Natural killer cell treated with Interleukin-12 subunit alpha and Interleukin-12 subunit beta and Interleukin-15 and Interleukin-18, amount 100 ng/mL, for 72 hours (primary cell): ENCODE results near the gene STOML2. TPM values are rescaled to one million over a fixed set of nuclear protein-coding genes. Genes with fewer than 3 reads are reported as not detected.
"Not testable (repeated sequence)": the region's sequence is repeated elsewhere in the genome, so short reads cannot be mapped to it uniquely, and the experiment has no call there.

Source experiments
- ATAC-seq, 2 donors: fragments of 150-1000 bp; cut with Tn5 transposase in 1 of 2; sonication (Bioruptor Pico), chemical (Tn5 transposase) in 1 of 2; 2 replicates each; pipeline ENCODE4 v1.10.0; 2021
- DNase-seq: peaks from one replicate; pipeline ENCODE4 v3.0.0; 2022; ENCODE audit warnings: low spot score
- H3K27ac Mint-ChIP-seq, 2 donors: 1 replicate in 1 of 2; 2 replicates in 1 of 2; pipeline ENCODE4 v1.8.0; 2022; ENCODE audit warnings: mixed read lengths in 2 of 2, mild to moderate bottlenecking in 1 of 2, moderate library complexity in 1 of 2
- H3K27me3 Mint-ChIP-seq, 2 donors: 1 replicate in 1 of 2; 2 replicates in 1 of 2; pipeline ENCODE4 v1.8.0; 2022; ENCODE audit warnings: mixed read lengths in 2 of 2
- H3K36me3 Mint-ChIP-seq: one replicate; pipeline ENCODE4 v1.8.0; 2022; ENCODE audit warnings: mixed read lengths
- H3K4me1 Mint-ChIP-seq, 2 donors: 1 replicate in 1 of 2; 2 replicates in 1 of 2; pipeline ENCODE4 v1.8.0; 2022; ENCODE audit warnings: low read depth in 2 of 2, mixed read lengths in 2 of 2, mild to moderate bottlenecking in 1 of 2
- H3K4me3 Mint-ChIP-seq: one replicate; pipeline ENCODE4 v1.8.0; 2022; ENCODE audit warnings: mixed read lengths
- H3K9me3 Mint-ChIP-seq: 2 replicates; pipeline ENCODE4 v1.8.0; 2022; ENCODE audit warnings: mixed read lengths
- total RNA-seq, 2 donors: library from RNA; stranded (reverse); gene quantifications; one replicate each; pipeline ENCODE4 v1.2.3, GENCODE V29; 2022

The STOML2 gene
- total RNA-seq = 100 to 1,000 TPM; 138 to 201 TPM

GRCh38 chr9:35102769-35103659, at the start of gene STOML2:
Gene STOML2, minus strand, starts transcription at chr9:35103131. Its CDS starts 37 bp downstream, at chr9:35103094.
- Mint-ChIP-seq H3K27me3 (no peaks in the 10 kb centered on the region), H3K27ac (peak within 1 kb of the TSS; percentile 79 to 93), H3K4me3 (peak within 1 kb of the TSS; percentile 86), H3K36me3 (peaks cover 13% of the 10 kb centered on the region), H3K9me3 (no peaks in the 10 kb centered on the region), H3K4me1 (peaks cover 27 to 34% of the 10 kb centered on the region in 2 donors)
- DNase-seq (peak; percentile 94), ATAC-seq (peak; percentile 97 to 98)

- not testable (repeated sequence) for H3K4me1 Mint-ChIP-seq, ATAC-seq, DNase-seq, H3K27ac Mint-ChIP-seq, H3K27me3 Mint-ChIP-seq, H3K4me3 Mint-ChIP-seq
- Mint-ChIP-seq H3K9me3 (peaks cover 21% of the 10 kb centered on the region), H3K36me3 (peaks cover 28% of the 10 kb centered on the region)
Measured at GRCh38 chr9:35147941-35148563, 45.1 kb upstream of the STOML2 start.

DNA sequence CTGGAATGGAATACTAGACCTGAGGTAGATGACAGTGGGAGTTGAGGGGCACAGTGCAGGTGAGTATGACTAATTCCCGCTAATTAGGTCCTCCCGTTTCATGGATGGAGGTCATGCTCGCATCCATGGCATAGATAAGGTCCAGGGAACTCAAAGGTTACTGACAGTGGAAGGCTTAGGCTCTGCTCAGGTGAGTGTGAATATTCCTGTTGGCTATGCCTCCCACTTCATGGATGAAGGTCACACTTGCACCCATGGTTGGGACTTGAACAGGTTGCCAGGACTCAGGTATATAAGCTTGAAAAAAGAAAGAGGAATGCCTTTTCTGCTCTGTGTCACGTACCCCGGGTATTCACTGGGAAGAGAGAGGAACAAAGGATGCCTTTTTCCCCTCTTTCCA, 39.1 kb upstream of the STOML2 start:
- no peaks in the 10 kb centered on the region for H3K9me3 Mint-ChIP-seq
- H3K4me3 Mint-ChIP-seq = no peak overlapping the region
- peaks cover 0 to 3% of the 10 kb centered on the region in 2 donors for H3K27me3 Mint-ChIP-seq
- peaks cover 10% of the 10 kb centered on the region for H3K36me3 Mint-ChIP-seq
- ATAC-seq (no peak), DNase-seq (no peak)
- H3K27ac Mint-ChIP-seq = no peak overlapping the region
- H3K4me1 Mint-ChIP-seq = no peaks in the 10 kb centered on the region

DNA sequence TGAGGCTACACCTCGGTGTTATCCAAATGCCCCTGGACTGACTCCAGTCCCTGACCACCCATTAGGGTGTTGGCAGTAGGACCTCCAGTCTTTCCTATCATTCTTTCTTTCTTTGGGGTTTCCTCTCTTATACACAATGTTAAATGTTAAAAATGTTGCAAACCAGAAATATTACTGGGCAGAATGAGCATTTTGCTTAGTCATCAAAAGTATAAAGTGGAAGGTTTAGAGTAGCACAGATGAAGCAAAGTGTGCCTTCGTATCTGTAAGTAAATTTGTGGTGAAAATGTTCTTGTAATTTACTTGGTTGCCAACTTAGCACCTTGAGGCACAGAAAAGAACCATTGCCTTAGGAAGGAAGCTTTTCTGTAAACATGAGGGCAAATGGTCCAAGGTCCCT, 37.2 kb upstream of the STOML2 start:
- H3K9me3 Mint-ChIP-seq = no peaks in the 10 kb centered on the region
- H3K4me1 Mint-ChIP-seq = no peaks in the 10 kb centered on the region
- H3K36me3 Mint-ChIP-seq = peaks cover 10% of the 10 kb centered on the region
- H3K27me3 Mint-ChIP-seq = peaks cover 0 to 3% of the 10 kb centered on the region in 2 donors
- no peak for DNase-seq
- H3K4me3 Mint-ChIP-seq = no peak overlapping the region
- no peak for ATAC-seq
- H3K27ac Mint-ChIP-seq = peak overlapping the region in 1 of 2 donors; percentile 51

DNA sequence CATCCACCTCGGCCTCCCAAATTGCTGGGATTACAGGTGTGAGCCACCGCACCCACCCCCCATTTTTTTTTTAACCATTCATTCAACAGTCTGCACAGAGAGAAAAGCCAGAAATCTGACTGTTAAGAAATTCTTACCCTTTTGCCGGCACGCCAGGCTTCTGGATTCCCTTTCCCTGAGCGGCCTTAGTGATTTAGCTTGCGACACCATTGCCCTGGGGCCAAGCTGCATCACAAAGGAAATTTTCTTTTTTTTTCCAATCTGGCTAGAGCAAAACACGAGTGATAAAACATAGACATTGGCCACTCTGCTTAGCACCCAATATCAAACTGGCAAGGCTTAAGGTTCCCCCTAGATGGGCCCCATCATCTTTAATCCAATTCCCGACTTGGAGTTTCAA, 33.9 kb upstream of the STOML2 start:
- Mint-ChIP-seq H3K4me3 (no peak overlapping the region), H3K9me3 (no peaks in the 10 kb centered on the region), H3K27ac (no peak overlapping the region), H3K27me3 (peaks cover 7 to 9% of the 10 kb centered on the region in 2 donors), H3K36me3 (peaks cover 5% of the 10 kb centered on the region), H3K4me1 (no peaks in the 10 kb centered on the region)
- DNase-seq (no peak), ATAC-seq (no peak)

DNA sequence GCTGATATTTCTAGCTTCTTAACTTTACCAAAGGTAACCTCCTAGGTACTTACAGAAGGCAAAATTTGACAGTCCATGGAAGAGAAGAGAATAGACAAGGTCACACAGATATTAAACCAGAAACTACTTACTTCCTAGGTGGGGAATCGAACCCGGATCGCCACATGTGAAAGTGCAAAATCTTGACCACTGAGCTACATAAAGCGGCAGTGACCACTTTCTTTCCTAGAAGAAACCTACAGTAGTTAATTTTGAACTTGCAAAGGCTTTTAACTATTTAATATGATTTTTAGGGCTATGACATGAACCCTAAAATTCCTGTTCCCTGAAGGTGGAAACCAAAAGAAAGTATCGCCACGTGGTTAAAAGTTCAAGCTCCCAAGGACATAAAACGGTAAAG, 33.1 kb upstream of the STOML2 start:
- peaks cover 5% of the 10 kb centered on the region for H3K36me3 Mint-ChIP-seq
- H3K27me3 Mint-ChIP-seq = peaks cover 7 to 9% of the 10 kb centered on the region in 2 donors
- H3K9me3 Mint-ChIP-seq = no peaks in the 10 kb centered on the region
- DNase-seq (no peak), ATAC-seq (no peak)
- H3K4me1 Mint-ChIP-seq = no peaks in the 10 kb centered on the region
- H3K27ac Mint-ChIP-seq = no peak overlapping the region
- H3K4me3 Mint-ChIP-seq = no peak overlapping the region

DNA sequence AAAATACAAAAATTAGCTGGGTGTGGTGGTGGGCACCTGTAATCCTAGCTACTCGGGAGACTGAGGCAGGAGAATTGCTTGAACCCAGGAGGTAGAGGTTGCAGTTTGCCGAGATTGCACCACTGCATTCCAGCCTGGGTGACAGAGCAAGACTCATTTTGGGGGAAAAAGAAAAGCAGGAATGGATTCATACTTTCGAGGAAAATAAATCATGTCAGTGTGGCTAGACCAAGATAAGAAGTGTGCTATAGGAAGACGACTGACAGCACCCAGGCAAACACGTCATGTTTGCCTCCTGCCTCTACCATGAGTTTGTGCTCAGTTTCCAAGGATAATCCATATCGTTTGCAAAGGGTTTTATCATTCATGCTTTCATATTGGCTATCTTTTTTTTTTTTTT, 32.0 kb upstream of the STOML2 start:
- no peaks in the 10 kb centered on the region for H3K4me1 Mint-ChIP-seq

GRCh38 chr9:35116898-35117551, 14.1 kb upstream of the STOML2 start:
- no peaks in the 10 kb centered on the region for H3K27me3 Mint-ChIP-seq
- peak overlapping the region; percentile 95 for H3K4me3 Mint-ChIP-seq
- no peaks in the 10 kb centered on the region for H3K9me3 Mint-ChIP-seq
- peaks cover 40 to 42% of the 10 kb centered on the region in 2 donors for H3K4me1 Mint-ChIP-seq
- H3K27ac Mint-ChIP-seq = peak overlapping the region; percentile 94 to 97
- no peaks in the 10 kb centered on the region for H3K36me3 Mint-ChIP-seq
- DNase-seq (peak; percentile 87), ATAC-seq (peak; percentile 76 to 79)

More for the DNA sequence above, 32.0 kb upstream of the STOML2 start:
- Mint-ChIP-seq H3K36me3 (no peaks in the 10 kb centered on the region), H3K27me3 (peaks cover 7 to 10% of the 10 kb centered on the region in 2 donors), H3K4me3 (no peak overlapping the region), H3K27ac (no peak overlapping the region), H3K9me3 (no peaks in the 10 kb centered on the region)
- no peak for ATAC-seq
- DNase-seq = no peak

DNA sequence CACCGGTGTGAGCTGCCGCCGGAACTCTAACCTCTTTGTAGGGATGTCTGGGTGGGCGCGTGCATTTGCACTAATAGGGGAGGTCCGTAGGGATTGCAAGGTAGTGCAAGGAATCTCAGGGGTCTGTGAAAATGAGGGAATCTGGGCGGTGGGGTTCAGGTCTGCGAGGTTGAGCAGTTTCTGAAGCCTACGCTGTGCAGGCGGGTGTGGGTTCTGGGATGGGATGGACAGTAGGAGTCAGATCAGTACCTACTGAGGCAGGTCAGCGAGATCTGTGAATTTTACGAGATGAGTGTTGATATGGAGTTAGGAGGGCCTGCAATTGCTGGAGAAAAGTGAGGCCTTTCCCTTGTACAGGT, 13.6 kb upstream of the STOML2 start:
- H3K9me3 Mint-ChIP-seq = no peaks in the 10 kb centered on the region
- H3K4me1 Mint-ChIP-seq = peaks cover 44 to 47% of the 10 kb centered on the region in 2 donors

GRCh38 chr9:35115680-35116538, 13.0 kb upstream of the STOML2 start, which contains the start of gene ATOSB:
Gene ATOSB, minus strand, starts transcription at chr9:35115862. Its CDS starts 7,588 bp downstream, at chr9:35108274.
- DNase-seq = peak; percentile 96
- Mint-ChIP-seq H3K9me3 (no peaks in the 10 kb centered on the region), H3K27me3 (no peaks in the 10 kb centered on the region), H3K36me3 (no peaks in the 10 kb centered on the region), H3K4me1 (peaks cover 45 to 49% of the 10 kb centered on the region in 2 donors), H3K4me3 (peak within 1 kb of the TSS; percentile 95), H3K27ac (peak within 1 kb of the TSS; percentile 94 to 97)
- ATAC-seq = peak; percentile 80 to 84

More for the DNA sequence above, 13.6 kb upstream of the STOML2 start:
- ATAC-seq (peak in 1 of 2 donors; percentile 0), DNase-seq (no peak)
- Mint-ChIP-seq H3K27me3 (no peaks in the 10 kb centered on the region), H3K36me3 (no peaks in the 10 kb centered on the region), H3K27ac (peak overlapping the region; percentile 94 to 97), H3K4me3 (peak overlapping the region; percentile 95)

DNA sequence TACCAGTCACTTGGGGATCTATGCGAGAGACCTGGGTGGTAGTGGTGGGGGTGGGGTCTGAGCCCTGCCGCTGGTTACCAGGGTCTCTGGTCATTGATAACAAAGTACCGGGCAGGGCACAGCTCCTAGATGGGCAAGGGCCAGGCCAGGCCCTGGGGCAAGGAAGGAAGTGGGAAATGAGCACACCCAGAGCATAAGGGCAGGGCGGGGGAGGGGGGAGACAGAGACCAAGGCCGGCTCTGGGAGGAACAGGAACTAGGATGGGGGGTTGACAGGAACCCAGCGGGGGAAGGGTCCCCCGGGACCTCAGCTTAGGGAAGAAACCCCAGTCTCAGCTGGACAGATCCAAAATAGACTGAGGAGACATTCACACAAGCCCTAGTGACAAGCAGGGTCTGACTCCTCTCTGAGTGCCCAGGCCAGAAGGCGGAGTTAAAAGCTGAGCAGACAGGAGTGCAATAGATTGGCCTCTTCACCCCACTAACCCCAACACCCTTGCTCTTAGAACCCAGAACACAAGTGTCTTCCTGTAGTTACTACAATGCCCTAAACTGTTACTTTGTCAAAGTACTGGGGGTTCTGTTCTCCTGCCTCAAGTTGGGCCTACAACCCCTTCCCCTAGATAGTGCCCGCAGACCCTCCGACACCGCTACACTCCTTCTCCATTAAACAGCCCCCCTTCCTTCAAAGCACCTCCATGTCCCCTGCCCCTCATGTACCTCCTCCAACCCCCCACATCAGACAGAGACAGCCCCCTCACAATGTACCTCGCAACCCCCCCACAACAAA, 12.1 kb upstream of the STOML2 start:
- Mint-ChIP-seq H3K27ac (peak overlapping the region; percentile 94 to 97), H3K36me3 (no peaks in the 10 kb centered on the region), H3K9me3 (no peaks in the 10 kb centered on the region), H3K4me3 (peak overlapping the region; percentile 95), H3K4me1 (peaks cover 52 to 58% of the 10 kb centered on the region in 2 donors), H3K27me3 (no peaks in the 10 kb centered on the region)
- DNase-seq (no peak), ATAC-seq (no peak)

DNA sequence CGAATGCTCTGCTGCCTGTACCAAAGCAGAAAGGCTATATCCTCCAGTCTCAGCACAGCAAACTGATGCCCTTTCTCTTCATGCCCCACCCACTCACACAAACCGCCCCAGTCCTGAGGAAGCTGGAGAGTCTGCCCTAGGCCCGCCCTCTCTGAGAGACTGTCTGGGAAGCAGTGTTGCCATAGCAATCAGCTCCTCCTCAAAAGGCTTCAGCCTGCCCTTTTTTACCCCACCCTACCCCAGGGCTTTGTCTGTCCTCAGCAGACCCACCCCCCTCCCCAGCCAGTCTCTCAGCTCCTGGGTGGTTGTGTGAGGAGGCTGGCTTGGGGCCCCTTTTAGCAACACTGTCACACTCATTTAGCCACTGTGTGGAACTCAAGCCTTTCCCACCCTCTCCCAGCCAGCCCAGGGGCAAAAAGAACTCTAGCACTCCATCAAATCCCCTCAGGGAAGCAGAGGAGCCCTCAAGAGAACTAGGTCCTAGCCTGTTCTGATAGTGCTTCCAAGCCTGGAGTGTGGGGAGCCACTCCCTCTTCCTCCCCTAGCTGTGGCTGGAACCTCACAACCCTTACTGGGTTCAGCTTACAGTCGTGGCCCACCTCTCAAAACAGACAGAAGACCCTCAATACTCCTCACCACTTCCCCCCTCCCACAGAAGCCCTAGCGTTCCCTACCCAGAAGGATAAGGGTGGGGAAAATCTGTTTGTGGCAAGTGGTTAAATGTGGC, 11.3 kb upstream of the STOML2 start:
- Mint-ChIP-seq H3K4me3 (peak overlapping the region; percentile 95), H3K27ac (peak overlapping the region; percentile 94 to 97), H3K4me1 (peaks cover 59 to 65% of the 10 kb centered on the region in 2 donors), H3K9me3 (no peaks in the 10 kb centered on the region), H3K27me3 (no peaks in the 10 kb centered on the region), H3K36me3 (no peaks in the 10 kb centered on the region)
- DNase-seq (peak; percentile 81), ATAC-seq (peak in 1 of 2 donors; percentile 1)
